NB4 (cell line): ENCODE data around the gene EIF2B5.

Source experiments
- CTCF ChIP-seq: IDR thresholded peaks from one replicate; pipeline ENCODE4 v1.5.1; 2012; ENCODE audit warnings: low read depth, low read length
- POLR2A ChIP-seq: IDR thresholded peaks from 2 replicates; pipeline ENCODE4 v1.6.1; 2011; ENCODE audit warnings: mild to moderate bottlenecking; ENCODE audit not compliant: insufficient read length; ENCODE audit errors: extremely low read depth

- TF ChIP-seq CTCF (no peak), POLR2A (no peak)
Measured at GRCh38 chr3:184173374-184173722, 38.2 kb downstream of the EIF2B5 start.
